HG03135 (cell line): ENCODE results near the gene PTGER2.

Experiments
- ATAC-seq: cut with Tn5 transposase; IDR thresholded peaks from one replicate; pipeline ENCODE4 v1.9.1; 2021; ENCODE audit warnings: mild to moderate bottlenecking, moderate library complexity; ENCODE audit not compliant: unreplicated experiment

Gene PTGER2, protein sequence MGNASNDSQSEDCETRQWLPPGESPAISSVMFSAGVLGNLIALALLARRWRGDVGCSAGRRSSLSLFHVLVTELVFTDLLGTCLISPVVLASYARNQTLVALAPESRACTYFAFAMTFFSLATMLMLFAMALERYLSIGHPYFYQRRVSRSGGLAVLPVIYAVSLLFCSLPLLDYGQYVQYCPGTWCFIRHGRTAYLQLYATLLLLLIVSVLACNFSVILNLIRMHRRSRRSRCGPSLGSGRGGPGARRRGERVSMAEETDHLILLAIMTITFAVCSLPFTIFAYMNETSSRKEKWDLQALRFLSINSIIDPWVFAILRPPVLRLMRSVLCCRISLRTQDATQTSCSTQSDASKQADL

DNA sequence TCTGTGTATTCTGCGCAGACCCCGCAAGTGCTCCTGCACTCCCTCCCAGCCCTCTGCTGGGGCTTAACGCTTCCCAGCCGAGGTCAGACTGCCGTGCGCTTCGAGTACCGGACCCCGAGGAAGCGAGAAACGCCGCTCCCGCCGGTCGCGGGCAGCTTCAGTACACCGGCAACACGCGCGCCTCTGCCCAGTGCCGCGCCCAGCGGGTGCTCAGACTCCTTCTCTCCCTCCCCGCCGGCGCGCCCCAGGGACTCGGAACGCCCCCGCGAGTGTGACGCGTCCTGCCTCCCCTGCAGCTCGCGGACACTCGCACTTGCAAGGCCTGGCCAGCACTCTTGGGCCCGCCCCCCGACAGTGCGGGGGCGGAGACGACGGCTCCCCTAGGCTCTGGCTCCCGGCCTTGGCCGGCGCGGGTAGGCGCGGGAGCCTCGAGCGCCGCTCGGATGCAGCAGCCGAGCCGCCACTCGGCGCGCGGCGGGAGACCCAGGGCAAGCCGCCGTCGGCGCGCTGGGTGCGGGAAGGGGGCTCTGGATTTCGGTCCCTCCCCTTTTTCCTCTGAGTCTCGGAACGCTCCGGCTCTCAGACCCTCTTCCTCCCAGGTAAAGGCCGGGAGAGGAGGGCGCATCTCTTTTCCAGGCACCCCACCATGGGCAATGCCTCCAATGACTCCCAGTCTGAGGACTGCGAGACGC is at the start of gene PTGER2:
PTGER2 (plus strand) TSS at position 410 of the 692 bp plus-strand sequence; CDS start at position 647, 237 bp downstream.
- ATAC-seq: peak; percentile 52

DNA sequence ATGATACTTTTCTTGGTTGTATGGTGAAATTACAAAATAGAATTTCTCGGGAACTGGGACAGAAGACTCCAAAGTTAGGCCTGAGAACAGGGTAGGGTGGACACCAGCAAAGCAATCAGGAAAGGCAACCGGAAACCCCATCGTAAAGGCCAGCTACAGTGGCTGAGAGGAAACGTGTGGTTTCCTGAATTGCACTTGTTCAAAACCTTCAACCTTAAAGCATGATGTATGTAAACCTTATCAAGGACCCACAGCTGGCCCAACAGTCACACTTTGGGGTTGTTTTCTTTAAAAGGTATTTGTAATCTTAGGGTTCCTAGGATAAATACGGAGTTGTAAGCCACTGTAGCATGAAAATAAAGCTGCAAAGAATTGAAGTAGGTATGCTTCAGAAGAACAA is 48.9 kb upstream of the PTGER2 start:
- ATAC-seq: no peak

DNA sequence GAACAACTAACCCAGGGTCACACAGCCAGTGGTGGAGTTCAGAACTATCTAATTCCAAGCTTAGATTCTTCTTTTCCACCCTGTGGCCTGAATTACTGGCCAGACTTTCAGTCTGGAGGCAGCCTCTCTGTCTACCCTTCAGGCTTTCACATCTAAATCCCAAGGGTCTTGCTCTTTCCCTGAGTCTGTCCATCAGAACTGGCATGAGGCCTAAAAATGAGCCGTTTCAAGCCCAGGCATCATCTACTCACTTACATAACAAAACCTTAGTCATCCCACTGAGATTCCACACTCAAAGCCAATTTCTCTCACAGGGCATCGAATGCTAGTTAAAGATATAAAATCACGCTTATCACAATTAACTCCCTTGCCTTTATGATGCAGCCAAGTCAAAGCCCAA is 47.9 kb upstream of the PTGER2 start:
- ATAC-seq: no peak

DNA sequence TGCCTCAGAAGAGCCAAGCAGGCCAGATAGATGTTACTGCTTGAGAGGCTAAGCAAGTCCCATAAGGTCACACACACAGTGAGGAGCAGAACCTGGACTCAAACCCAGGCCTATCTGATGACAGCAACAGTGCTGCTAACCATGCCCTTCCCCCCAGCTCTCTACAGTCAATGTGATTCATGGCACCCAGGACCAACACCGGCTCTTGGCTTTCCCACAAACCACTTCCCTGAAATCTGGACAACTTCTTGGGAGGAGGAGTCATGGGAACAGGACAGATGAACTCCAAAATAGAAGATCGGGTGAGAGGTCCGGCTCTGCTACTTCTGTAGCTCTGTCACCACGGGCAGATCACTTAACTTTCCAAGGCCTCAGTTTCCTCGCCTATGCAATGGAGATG is 47.3 kb upstream of the PTGER2 start:
- ATAC-seq: no peak

DNA sequence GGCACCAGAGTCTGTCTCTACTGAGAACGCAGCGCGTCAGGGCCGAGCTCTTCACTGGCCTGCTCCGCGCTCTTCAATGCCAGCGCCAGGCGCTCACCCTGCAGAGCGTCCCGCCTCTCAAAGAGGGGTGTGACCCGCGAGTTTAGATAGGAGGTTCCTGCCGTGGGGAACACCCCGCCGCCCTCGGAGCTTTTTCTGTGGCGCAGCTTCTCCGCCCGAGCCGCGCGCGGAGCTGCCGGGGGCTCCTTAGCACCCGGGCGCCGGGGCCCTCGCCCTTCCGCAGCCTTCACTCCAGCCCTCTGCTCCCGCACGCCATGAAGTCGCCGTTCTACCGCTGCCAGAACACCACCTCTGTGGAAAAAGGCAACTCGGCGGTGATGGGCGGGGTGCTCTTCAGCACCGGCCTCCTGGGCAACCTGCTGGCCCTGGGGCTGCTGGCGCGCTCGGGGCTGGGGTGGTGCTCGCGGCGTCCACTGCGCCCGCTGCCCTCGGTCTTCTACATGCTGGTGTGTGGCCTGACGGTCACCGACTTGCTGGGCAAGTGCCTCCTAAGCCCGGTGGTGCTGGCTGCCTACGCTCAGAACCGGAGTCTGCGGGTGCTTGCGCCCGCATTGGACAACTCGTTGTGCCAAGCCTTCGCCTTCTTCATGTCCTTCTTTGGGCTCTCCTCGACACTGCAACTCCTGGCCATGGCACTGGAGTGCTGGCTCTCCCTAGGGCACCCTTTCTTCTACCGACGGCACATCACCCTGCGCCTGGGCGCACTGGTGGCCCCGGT is 46.4 kb upstream of the PTGER2 start, which contains the start of gene PTGDR:
PTGDR (plus strand) TSS at position 198 of the 778 bp plus-strand sequence; CDS start at position 315, 117 bp downstream.
- ATAC-seq: no peak

DNA sequence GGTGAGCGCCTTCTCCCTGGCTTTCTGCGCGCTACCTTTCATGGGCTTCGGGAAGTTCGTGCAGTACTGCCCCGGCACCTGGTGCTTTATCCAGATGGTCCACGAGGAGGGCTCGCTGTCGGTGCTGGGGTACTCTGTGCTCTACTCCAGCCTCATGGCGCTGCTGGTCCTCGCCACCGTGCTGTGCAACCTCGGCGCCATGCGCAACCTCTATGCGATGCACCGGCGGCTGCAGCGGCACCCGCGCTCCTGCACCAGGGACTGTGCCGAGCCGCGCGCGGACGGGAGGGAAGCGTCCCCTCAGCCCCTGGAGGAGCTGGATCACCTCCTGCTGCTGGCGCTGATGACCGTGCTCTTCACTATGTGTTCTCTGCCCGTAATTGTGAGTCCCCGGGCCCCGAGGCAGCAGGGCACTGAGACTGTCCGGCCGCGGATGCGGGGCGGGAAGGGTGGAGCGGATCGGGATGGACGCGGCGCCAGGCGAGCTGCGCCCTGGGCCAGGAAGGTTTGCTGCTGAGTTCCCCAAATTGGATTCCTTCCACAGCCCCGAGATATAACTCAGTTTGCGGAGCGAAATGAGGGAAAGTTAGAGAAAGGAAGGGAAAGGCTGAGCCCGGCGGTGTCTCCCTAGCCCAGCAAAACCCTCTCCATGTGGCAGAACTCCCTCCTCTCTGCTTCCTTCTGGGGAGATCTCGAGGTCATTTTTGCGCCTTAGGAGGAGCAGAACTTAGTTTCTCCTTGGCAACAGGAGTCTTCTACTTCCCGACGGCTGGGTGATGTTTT is 45.6 kb upstream of the PTGER2 start:
- ATAC-seq: no peak

DNA sequence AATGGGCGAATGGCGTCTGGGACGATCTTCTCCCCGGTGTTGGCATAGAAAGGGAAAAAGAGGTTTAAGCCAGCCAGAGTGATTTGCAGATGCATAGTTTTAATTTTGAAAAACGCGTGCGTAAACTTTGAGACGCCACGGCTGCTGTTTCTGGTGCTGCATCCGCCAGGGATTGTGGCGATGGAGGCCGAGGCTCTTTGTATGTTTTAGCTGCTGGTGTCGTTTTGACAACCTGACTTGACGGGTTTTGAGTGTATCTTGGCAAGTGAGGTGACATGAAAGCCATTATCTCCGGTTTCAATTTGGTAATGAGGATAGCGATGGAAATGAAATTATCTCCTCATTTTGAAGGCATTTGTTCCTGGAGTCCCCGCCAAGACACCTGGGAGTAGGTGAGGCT is 45.0 kb upstream of the PTGER2 start:
- no peak for ATAC-seq

DNA sequence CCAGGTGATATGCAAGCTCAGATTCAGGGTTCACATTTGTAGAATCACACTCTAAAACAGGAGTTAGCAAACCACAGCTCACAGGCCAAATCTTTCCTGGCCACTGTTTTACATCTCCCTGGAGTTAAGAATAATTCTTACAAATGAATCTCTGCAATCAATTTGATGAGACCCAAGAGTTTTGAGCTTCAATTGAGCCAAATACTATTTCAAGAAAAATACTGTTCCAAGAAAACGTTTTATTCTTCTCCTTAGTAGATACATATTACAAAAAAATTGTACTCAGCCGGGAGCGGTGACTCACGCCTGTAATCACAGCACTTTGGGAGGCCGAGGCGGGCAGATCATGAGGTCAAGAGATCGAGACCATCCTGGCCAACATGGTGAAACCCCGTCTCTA is 44.1 kb upstream of the PTGER2 start:
- ATAC-seq: no peak

DNA sequence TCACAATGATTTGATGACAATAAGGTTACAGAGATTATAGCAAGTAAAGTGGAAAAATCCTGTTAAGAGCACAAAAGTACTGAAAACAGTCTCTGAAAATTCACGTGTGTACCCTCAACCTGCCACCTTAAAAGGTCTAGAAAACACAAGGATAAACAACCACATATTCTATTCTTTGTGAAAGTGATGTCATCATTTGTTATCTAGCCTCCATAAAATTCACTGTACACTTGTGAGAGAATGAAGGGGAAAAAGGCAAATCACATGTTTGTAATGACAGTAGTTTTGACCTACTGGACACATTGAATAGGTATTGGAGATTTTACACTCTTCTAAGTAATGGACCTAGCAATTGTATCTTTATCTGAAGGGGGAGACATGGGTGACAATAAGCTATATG is 42.6 kb upstream of the PTGER2 start:
- ATAC-seq: no peak

DNA sequence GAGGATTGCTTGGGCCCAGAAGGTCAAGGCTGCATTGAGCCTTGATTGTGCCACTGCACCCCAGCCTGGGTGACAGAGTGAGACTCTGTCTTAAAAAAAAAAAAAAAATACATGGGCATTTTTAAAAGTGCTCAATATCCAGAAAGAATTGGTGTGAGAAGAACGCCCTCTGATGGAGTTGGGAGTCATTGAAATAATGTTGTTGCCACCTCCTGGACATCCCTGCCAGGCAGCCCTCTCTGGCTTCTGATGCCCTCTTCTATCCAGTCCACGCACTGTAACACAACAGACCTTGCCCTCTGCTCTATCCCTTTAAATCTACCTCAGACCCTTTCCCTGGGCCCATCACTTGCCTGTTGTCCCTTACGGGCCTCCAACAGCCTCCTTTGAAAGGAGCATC is 41.7 kb upstream of the PTGER2 start:
- no peak for ATAC-seq

DNA sequence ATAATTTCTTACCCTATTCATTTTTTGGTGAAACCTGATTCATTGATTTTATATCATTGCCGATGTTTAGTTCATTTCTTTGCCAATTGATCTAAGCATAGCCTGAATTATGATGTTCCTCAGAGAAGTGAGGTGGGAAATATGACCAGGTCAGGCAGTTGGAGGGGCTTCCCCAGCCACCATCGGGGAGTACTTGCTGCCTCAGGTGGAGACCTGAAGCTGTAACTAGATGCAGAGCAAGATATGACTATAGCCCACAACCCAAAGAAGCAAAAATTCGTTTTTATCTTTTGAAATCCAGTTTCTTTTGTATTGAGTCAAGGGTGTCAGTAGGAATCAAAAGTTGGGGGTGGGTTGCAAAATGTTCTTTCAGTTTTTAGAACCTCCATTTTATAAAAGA is 38.7 kb upstream of the PTGER2 start:
- no peak for ATAC-seq

DNA sequence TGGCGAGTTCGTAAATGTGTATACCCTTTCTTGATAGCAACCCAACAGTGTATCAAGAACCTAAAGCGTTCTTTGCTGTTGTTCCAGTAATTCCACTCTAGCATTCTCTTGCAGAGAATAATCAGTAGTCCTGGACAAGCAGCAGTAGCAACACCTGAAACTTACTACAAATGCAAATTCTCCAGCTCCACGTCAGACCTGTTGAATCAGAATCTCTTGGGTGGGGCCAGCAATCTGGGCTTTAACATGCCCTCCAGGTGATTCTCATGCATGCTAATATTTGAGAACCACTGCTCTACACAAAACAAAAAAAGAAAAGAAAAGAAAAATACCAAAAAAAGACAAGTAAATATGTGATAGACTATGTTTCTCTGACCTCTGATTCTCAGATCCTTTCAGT is 36.6 kb upstream of the PTGER2 start:
- ATAC-seq: no peak

DNA sequence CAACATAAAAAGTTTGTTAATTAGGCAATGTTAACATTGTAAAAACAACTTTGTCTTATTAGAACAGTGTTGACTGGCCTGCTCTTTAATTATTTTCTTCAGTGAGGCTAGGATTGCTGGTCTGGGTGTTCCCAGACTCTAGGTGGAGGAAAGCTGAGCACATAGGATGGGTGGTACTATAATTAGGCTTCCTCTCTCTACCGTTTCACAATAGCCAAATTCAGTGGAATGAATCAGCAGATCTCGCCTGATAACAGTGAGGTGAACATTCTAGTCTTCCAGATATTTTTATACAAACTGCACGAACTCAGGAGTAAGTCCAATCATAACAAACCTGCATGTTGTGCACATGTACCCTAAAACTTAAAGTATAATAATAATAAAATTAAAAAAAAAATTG is 34.7 kb upstream of the PTGER2 start:
- ATAC-seq: no peak

DNA sequence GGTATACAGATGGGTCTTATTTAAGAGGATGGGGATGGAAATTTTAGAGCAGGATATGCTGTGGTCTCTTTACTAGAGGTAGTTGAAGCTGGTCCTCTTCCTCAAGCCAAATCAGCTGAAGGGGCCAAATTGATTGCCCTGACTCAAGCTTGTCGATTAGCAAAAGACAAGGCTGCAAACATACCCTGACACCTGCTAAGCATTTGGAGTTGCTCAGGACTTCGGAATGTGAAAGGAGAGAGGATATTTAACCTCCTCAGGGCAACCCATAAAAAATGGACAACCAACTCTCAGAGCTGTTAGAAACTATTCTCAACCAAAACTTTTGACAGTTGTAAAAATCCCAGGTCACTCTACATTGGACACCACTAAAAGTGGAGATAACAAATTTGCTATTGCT is 31.0 kb upstream of the PTGER2 start:
- ATAC-seq: no peak

DNA sequence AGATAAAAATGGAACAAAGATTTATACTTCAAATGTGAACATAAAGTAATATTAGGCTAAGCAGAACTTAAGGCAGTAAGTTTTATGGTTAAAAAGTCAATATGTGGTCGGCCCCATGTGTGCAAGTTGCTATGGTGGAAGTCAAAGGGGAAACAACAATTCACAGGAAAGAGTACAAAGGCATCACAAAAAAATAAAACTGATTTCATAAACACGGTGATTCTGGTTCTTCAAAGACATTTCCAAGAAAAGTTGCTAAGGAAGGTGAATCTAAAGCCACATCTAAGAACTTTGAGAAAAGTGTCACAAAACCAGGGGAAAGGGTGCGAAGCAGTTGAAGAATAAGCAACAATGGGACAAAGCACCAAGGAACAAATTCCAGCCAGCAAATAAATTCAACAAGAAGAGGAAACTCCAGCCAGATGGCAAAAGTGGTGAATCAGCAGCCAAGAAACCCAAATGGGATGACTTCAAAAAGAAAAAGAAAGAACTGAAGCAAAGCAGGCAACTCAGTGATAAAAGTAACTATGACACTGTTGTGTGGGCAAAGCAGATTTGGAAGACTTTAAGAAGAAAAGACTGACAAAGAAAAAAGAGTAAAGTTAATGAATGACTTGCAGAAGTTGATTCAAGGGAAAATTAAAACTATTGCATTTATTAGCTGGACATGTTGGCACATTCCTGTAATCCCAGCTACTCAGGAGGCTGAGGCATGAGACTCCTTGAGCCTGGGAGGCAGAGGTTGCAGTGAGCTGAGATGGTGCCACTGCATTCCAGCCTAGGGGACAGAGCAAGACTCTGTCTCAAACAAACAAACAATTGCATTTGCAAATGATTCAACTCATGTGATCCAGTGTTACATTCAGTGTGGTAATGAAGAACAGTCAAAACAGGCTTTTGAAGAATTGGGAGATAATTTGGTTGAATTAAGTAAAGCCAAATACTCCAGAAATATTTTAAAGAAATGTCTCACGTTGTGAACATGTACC is 27.2 kb upstream of the PTGER2 start:
- no peak for ATAC-seq

DNA sequence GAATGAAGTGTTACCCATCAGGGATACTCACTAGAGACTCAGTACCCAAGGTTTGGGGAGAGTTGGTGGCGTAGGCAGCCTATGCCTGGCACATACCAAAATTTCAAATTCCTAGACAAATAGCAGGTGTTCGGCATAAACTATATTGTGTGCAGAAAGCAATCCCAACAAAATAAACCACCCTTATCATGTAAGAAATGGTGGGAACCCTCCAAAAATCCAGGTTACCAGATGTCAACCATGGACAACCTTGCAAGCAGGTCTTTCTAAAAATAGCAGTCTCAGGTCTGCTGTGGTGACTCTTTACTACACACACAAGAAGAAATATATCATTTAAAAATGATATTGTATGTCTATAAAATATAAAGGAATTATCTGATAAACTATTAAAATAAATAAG is 17.7 kb upstream of the PTGER2 start:
- ATAC-seq: no peak

DNA sequence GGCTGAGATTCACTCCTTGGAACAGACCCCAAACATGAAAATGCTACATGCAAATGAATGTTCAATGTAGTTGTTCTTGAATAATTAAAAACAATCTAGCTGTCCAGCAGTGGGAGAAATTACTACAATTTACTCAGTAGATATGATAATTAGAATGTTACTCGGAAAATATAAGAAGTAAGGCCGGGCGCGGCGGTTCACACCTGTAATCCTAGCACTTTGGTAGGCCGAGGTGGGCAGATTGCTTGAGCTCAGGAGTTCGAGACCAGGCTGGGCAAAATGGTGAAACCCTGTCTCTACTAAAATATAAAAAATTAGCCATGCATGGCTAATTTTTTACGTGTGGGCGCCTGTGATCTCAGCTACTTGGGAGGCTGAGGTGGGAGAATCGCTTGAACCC is 15.3 kb upstream of the PTGER2 start:
- ATAC-seq: no peak

DNA sequence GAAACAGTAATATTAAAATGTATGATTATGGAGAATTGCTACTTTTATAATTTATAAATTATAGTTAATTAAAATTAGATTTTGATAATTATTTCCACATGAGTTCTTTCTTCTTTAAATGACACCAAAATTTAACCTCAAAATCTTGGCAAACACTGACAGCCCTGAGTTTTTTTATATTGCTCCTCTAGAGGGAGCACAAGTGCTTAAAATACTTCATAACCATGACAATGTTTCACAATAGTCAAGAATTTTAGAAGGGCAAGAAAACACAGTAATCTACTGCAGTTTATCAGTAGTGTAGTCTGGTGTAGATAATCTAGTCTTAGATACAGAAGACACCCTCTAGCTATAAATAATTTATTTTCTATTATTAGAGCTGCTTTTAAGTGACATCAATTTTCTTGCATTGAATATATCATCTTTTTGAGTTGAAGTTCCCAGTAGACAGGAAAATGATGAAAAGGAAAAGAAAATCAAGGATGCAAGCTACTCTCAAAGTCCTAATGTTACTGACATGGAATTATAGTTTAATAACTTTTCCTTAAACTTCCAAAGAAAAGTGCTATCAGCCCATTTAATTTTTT is 14.3 kb upstream of the PTGER2 start:
- no peak for ATAC-seq

DNA sequence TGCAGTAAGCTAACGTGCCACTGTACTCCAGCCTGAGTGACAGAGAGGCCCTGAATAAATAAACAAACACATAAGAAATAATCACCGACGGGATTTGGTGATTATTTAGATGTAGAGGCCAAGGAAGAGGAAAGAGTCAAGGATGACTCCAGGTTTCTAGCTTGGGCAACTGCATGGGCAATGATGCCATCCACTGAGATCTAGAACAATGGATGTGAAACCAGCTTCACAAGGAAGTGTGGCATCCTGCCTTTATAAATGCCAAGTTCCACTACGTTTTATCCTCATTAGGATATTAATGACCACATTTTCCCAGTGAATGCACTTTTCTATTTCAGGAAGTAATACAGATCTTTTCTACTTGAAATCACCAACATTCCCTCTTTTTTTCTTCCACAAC is 10.9 kb upstream of the PTGER2 start:
- no peak for ATAC-seq
